HG03039 (cell line): ENCODE data around the gene MEX3B.
"Not testable (repeated sequence)": the region's sequence is repeated elsewhere in the genome, so short reads cannot be mapped to it uniquely, and the experiment has no call there.

Experiments
- ATAC-seq: cut with Tn5 transposase; IDR thresholded peaks from one replicate; pipeline ENCODE4 v1.9.1; 2021; ENCODE audit warnings: mild to moderate bottlenecking, moderate library complexity; ENCODE audit not compliant: unreplicated experiment

The MEX3B gene

GRCh38 chr15:82014989-82015388 lies 30.8 kb downstream of the MEX3B start:
- no peak for ATAC-seq

DNA sequence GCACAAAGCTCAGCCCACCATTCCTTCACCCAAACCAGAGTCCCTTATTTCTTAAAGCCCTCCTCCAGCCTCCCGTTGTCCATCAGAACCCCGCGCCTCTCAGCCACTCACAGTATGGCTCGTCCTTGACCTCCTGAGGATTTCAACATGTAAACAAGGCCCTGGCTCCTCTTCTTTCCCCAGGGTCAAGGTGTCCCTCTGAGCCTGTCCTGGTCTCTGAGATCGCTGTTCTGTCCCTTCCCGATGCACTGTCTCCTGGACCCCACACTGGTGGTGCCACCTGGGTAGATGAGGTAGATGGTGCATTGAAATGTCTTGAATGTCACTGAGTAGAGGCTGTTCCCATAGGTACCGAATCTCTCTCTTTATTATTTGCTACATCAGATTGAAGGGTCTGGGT lies 32.9 kb downstream of the MEX3B start:
- no peak for ATAC-seq

GRCh38 chr15:82005239-82005638 lies 40.6 kb downstream of the MEX3B start:
- no peak for ATAC-seq

- ATAC-seq, result no peak
Measured at GRCh38 chr15:82003916-82004315, 41.9 kb downstream of the MEX3B start.

DNA sequence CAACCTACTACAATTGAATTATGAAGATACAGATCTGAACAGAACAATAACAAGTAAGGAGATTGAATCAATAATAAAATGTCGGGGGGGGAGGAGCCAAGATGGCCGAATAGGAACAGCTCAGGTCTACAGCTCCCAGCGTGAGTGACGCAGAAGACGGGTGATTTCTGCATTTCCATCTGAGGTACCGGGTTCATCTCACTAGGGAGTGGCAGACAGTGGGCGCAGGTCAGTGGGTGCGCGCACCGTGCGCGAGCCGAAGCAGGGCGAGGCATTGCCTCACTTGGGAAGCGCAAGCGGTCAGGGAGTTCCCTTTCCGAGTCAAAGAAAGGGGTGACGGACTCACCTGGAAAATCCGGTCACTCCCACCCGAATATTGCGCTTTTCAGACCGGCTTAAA lies 50.7 kb downstream of the MEX3B start:
- not testable (repeated sequence) for ATAC-seq

DNA sequence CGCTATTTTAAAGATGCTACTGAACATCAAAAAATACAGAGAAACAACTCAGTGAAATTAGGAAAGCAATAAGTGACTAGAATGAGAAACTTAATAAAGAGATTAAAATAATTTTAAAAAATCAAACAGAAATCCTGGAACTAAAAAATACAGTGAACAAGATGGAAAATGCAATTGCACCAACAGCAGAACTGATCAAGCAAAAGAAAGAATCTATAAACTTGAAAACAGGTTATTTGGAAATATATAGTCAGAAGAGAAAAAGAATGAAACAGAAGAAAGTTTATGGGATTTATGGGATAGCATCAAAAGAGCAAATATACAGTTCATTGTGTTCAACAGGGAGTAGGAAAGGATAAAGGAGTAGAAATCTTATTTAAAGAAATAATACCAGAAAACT lies 53.3 kb downstream of the MEX3B start:
- ATAC-seq, result no peak
